HepG2 (cell line): Measurements from ENCODE around the gene PRRT1. TPM values are rescaled to one million over a fixed set of nuclear protein-coding genes. Genes with fewer than 3 reads are reported as not detected.

Experiments
- ARID5B ChIP-seq: IDR thresholded peaks from 2 replicates; pipeline ENCODE4 v1.4.0; 2020; ENCODE audit warnings: mild to moderate bottlenecking, missing genetic modification reagents
- HCFC1 ChIP-seq: fragments of 150-350 bp; IDR thresholded peaks from 2 replicates; pipeline ENCODE4 v1.6.1; 2014; ENCODE audit warnings: low read depth, low read length
- KIAA2018 ChIP-seq: sonication (generic); formaldehyde crosslinking; IDR thresholded peaks from 2 replicates; pipeline ENCODE4 v1.5.0; 2020; ENCODE audit warnings: mild to moderate bottlenecking, missing genetic modification reagents, borderline replicate concordance
- KMT2B ChIP-seq: IDR thresholded peaks from 2 replicates; pipeline ENCODE4 v1.6.1; 2016; ENCODE audit warnings: missing genetic modification reagents, missing compliant biosample characterization
- PLRG1 ChIP-seq: fragments of 450-650 bp; conservative IDR thresholded peaks from 2 replicates; pipeline ENCODE4 v1.6.1; 2016
- THAP9 ChIP-seq: sonication (generic); formaldehyde crosslinking; IDR thresholded peaks from 2 replicates; pipeline ENCODE4; 2020; ENCODE audit warnings: missing genetic modification reagents, mild to moderate bottlenecking, borderline replicate concordance
- ZBTB26 ChIP-seq: IDR thresholded peaks from 2 replicates; pipeline ENCODE4 v1.6.1; 2016; ENCODE audit warnings: missing compliant biosample characterization, missing genetic modification reagents, borderline replicate concordance
- ZNF296 ChIP-seq: sonication (generic); formaldehyde crosslinking; conservative IDR thresholded peaks from 2 replicates; pipeline ENCODE4 v1.5.0; 2020; ENCODE audit warnings: mild to moderate bottlenecking, missing genetic modification reagents
- ZNF354B ChIP-seq: sonication (generic); formaldehyde crosslinking; IDR thresholded peaks from 2 replicates; pipeline ENCODE4 v1.8.0; 2022; ENCODE audit warnings: mild to moderate bottlenecking, missing genetic modification reagents
- ZNF44 ChIP-seq: sonication (generic); formaldehyde crosslinking; IDR thresholded peaks from 2 replicates; pipeline ENCODE4 v1.5.1; 2020; ENCODE audit warnings: mild to moderate bottlenecking, missing genetic modification reagents
- ZNF577 ChIP-seq: sonication (generic); formaldehyde crosslinking; IDR thresholded peaks from 2 replicates; pipeline ENCODE4 v1.4.0; 2020; ENCODE audit warnings: mild to moderate bottlenecking, low read depth, missing genetic modification reagents, borderline replicate concordance
- ZNF761 ChIP-seq: sonication (generic); formaldehyde crosslinking; conservative IDR thresholded peaks from 2 replicates; pipeline ENCODE4 v1.4.0; 2020; ENCODE audit warnings: mild to moderate bottlenecking, missing genetic modification reagents
- ZNF782 ChIP-seq: sonication (generic); formaldehyde crosslinking; IDR thresholded peaks from 2 replicates; pipeline ENCODE4 v1.4.0; 2020; ENCODE audit warnings: missing genetic modification reagents, mild to moderate bottlenecking, borderline replicate concordance
- polyA plus RNA-seq, 8 experiments: library from polyadenylated mRNA; depleted of rRNA in 3 of 8; stranded (reverse) in 7 of 8; unstranded in 1 of 8; fragments of >200 nt; fragmentation: Illumina TruSeq in 4 of 8; extraction: Trizol in 4 of 8; gene quantifications; 2 replicates each; pipeline versions ENCODE4 v1.2.1 to v1.2.3, GENCODE V29; 2011 to 2016; ENCODE audit warnings: low read depth in 4 of 8, missing spikeins in 1 of 8, mixed read lengths in 1 of 8; ENCODE audit not compliant: insufficient read depth in 1 of 8
- total RNA-seq, 5 experiments: library from RNA; depleted of rRNA; stranded (reverse); fragments of >200 nt; fragmentation: Illumina TruSeq; extraction: Trizol; gene quantifications; 2 replicates each; pipeline ENCODE4 v1.2.3, GENCODE V29; 2016; ENCODE audit warnings: low read depth in 1 of 5

Gene PRRT1
- total and polyA plus RNA-seq, 2 of the 13 experiments (the other 11 are each of a cell fraction or from before 2014, with no cell fraction given) = 0.64 to 1.4 TPM

GRCh38 chr6:32175322-32175710 is 23.6 kb upstream of the PRRT1 start (continued):
- no peak for TF ChIP-seq THAP9 (CRISPR knock-in tag)
- no peak for TF ChIP-seq ZNF44 (CRISPR knock-in tag)
- TF ChIP-seq KIAA2018 (CRISPR knock-in tag) = no peak
- TF ChIP-seq KMT2B (CRISPR knock-in tag) = no peak
- TF ChIP-seq PLRG1 = no peak
- TF ChIP-seq HCFC1 = no peak
- TF ChIP-seq ZBTB26 (CRISPR knock-in tag) = no peak
- no peak for TF ChIP-seq ZNF296 (CRISPR knock-in tag)
- no peak for TF ChIP-seq ZNF577 (CRISPR knock-in tag)
- TF ChIP-seq ZNF761 (CRISPR knock-in tag) = no peak
- no peak for TF ChIP-seq ZNF354B
- TF ChIP-seq ARID5B (CRISPR knock-in tag) = no peak
- TF ChIP-seq ZNF782 (CRISPR knock-in tag) = no peak; the same call in 1 of the 2 replicates
